IMR-90 (cell line): ENCODE data around the gene FBXW7.

ENCODE experiments used
- BHLHE40 ChIP-seq: fragments of 150-350 bp; IDR thresholded peaks from 2 replicates; pipeline ENCODE4 v1.6.1; 2016; ENCODE audit warnings: mild to moderate bottlenecking, low read depth, low read length
- CHD1 ChIP-seq: IDR thresholded peaks from 2 replicates; pipeline ENCODE4 v1.6.1; 2012; ENCODE audit warnings: low read depth, low read length, improper control_type of control experiment
- CTCF ChIP-seq: conservative IDR thresholded peaks from 2 replicates; pipeline ENCODE4 v1.5.1; 2012; ENCODE audit warnings: mild to moderate bottlenecking, low read depth, low read length, improper control_type of control experiment
- MAFK ChIP-seq: IDR thresholded peaks from 2 replicates; pipeline ENCODE4 v1.6.1; 2012; ENCODE audit warnings: low read depth, low read length, improper control_type of control experiment
- MAZ ChIP-seq: IDR thresholded peaks from 2 replicates; pipeline ENCODE4 v1.6.1; 2012; ENCODE audit warnings: low read depth, mild to moderate bottlenecking, low read length, improper control_type of control experiment, moderate library complexity, borderline replicate concordance
- MXI1 ChIP-seq: IDR thresholded peaks from 2 replicates; pipeline ENCODE4 v1.6.1; 2012; ENCODE audit warnings: low read depth, mild to moderate bottlenecking, low read length, moderate library complexity, borderline replicate concordance
- POLR2A ChIP-seq: IDR thresholded peaks from 2 replicates; pipeline ENCODE4 v1.6.1; 2012; ENCODE audit warnings: mild to moderate bottlenecking, low read depth, low read length
- RFX5 ChIP-seq: IDR thresholded peaks from 2 replicates; pipeline ENCODE4 v1.8.0; 2012; ENCODE audit warnings: low read depth, mild to moderate bottlenecking, low read length, moderate library complexity
- SMC3 ChIP-seq: fragments of 150-350 bp; IDR thresholded peaks from 2 replicates; pipeline ENCODE4 v1.6.1; 2016; ENCODE audit warnings: low read depth, mild to moderate bottlenecking, antibody characterized with exemption, low read length, moderate library complexity
- TF ChIP-seq, protein P1 (sequence below): fragments of 150-350 bp; IDR thresholded peaks from 2 replicates; pipeline ENCODE4 v1.6.1; 2017; ENCODE audit warnings: mild to moderate bottlenecking, antibody characterized with exemption, low read length, low read depth

DNA sequence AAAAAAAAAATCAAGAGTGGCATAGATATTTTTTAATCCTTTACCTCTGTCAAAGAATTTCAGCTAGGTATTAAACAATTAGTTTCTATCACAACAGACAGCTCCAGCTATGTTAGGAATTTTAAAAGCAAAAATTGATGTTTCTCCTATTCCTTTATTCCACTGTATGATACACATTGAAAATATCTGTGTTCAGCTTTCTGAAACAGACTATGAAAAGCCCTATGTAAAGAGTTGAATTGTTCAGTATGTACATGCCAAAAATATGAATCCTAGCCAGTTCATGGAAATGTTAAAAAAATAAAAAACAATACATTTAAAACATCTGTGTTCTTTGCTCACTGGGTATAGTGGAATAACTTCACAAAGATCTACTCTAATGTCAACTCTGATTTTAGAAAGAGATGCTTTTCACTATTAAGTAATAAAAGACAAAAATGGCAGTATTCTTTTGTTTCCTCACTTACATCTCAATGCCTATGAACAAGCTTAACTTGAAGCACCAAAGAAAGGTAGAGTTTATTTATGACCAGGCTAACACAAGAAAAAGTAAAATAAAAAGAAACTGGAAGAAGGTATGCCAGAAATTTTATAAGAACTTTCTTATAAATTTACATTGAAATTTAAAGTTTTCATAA, 32.1 kb downstream of the FBXW7 start:
- TF ChIP-seq CTCF (no peak), POLR2A (no peak), MXI1 (no peak), MAZ (no peak), BHLHE40 (no peak), RFX5 (no peak), MAFK (no peak), CHD1 (no peak), SMC3 (no peak)
- TF ChIP-seq, protein P1, sequence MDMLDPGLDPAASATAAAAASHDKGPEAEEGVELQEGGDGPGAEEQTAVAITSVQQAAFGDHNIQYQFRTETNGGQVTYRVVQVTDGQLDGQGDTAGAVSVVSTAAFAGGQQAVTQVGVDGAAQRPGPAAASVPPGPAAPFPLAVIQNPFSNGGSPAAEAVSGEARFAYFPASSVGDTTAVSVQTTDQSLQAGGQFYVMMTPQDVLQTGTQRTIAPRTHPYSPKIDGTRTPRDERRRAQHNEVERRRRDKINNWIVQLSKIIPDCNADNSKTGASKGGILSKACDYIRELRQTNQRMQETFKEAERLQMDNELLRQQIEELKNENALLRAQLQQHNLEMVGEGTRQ = no peak
